OCI-LY1 (cell line): ENCODE data around the gene RNF217.

Source experiments
- CTCF ChIP-seq: fragments of 200-600 bp; sonication (generic), shearing (Covaris generic); IDR thresholded peaks from 2 replicates; pipeline ENCODE4 v1.5.1; 2017; ENCODE audit warnings: mild to moderate bottlenecking, antibody characterized with exemption, low read length, moderate library complexity, mixed read lengths
- EZH2 ChIP-seq: fragments of 200-600 bp; sonication (generic), shearing (Covaris generic); IDR thresholded peaks from 2 replicates; pipeline ENCODE4 v1.8.0; 2017; ENCODE audit warnings: borderline replicate concordance, mixed run types, mild to moderate bottlenecking, antibody characterized with exemption, low read length, moderate library complexity, mixed read lengths

GRCh38 chr6:125121894-125122293, 159.7 kb downstream of the RNF217 start:
- TF ChIP-seq CTCF: no peak
- TF ChIP-seq EZH2: no peak
